K562 (cell line): Measurements from ENCODE around the gene FUCA2. TPM values are rescaled to one million over a fixed set of nuclear protein-coding genes. Genes with fewer than 3 reads are reported as not detected.

ENCODE experiments used
- ATAC-seq: fragments of 200-7000 bp; cut with Tn5 transposase; 3 replicates; pipeline ENCODE4 v1.9.1; 2020; ENCODE audit warnings: moderate library complexity
- BruUV-seq: library from RNA; stranded (reverse); fragments of 400-500 nt; replicated peaks from 2 replicates; lab custom pipeline; 2021; lab: Mats Ljungman, UMichigan
- CTCF ChIA-PET: fragments of 300-600 bp; formaldehyde crosslinking; extraction: SDS; loops from one replicate; lab custom pipeline; 2021; ENCODE audit warnings: low intra/inter-chr PET ratio; lab: Yijun Ruan, JAX
- POLR2A ChIA-PET: fragments of 300-600, 350-650 bp; sonication (Branson Sonifier 250); formaldehyde crosslinking; extraction: SDS; loops from one replicate; lab custom pipeline; 2021; ENCODE audit warnings: antibody characterized with exemption, inconsistent platforms; lab: Yijun Ruan, JAX
- DNase-seq, 4 experiments: peaks; one replicate each; pipeline versions ENCODE4 v3.0.0 to v3.0.0-alpha.2; 2011 to 2018; ENCODE audit warnings: low spot score in 3 of 4, mixed read lengths in 3 of 4; ENCODE audit errors: extremely low read depth in 1 of 4
- FAIRE-seq: peaks from 2 replicates; lab custom pipeline; 2011; peaks lifted over from hg19 to GRCh38; lab: Jason Lieb, UNC
- H2AFZ ChIP-seq: 2 replicates; pipeline ENCODE4 v1.6.0; 2011; ENCODE audit warnings: low read depth, low read length, control low read depth, inconsistent platforms
- H3K27ac ChIP-seq: fragments of 200-600 bp; 3 replicates; pipeline ENCODE4 v1.8.0; 2011; ENCODE audit warnings: low read depth, mild to moderate bottlenecking, control low read depth, inconsistent platforms, low read length, moderate library complexity, mixed read lengths; ENCODE audit errors: extremely low read depth
- H3K27me3 ChIP-seq, 2 experiments: fragments of 300-600 bp in 1 of 2; 2 replicates in 1 of 2; 3 replicates in 1 of 2; pipeline versions ENCODE4 v1.6.0 to v1.8.0; 2011; ENCODE audit warnings: inconsistent platforms in 2 of 2, low read length in 2 of 2, mild to moderate bottlenecking in 1 of 2, mixed read lengths in 1 of 2, moderate library complexity in 1 of 2; ENCODE audit not compliant: control insufficient read depth in 2 of 2, insufficient read depth in 2 of 2
- H3K36me3 ChIP-seq: fragments of 300-600 bp; 3 replicates; pipeline ENCODE4 v1.8.0; 2011; ENCODE audit warnings: mild to moderate bottlenecking, low read length, inconsistent platforms; ENCODE audit not compliant: control insufficient read depth, insufficient read depth
- H3K4me1 ChIP-seq, 2 experiments: fragments of 200-600 bp in 1 of 2; replicated peaks in 1 of 2; 2 replicates in 1 of 2; 3 replicates in 1 of 2; pipeline versions ENCODE4 v1.5.1 to v1.8.0; 2011; ENCODE audit warnings: inconsistent platforms in 2 of 2, low read length in 2 of 2, mild to moderate bottlenecking in 1 of 2, mixed read lengths in 1 of 2, moderate library complexity in 1 of 2; ENCODE audit not compliant: control insufficient read depth in 2 of 2, insufficient read depth in 2 of 2
- H3K4me2 ChIP-seq: 2 replicates; pipeline ENCODE4 v1.6.1; 2011; ENCODE audit warnings: low read length, control low read depth, inconsistent platforms, mixed read lengths; ENCODE audit not compliant: insufficient read depth
- H3K4me3 ChIP-seq: fragments of 200-600 bp; sonication (generic), shearing (Covaris generic); 2 replicates; pipeline ENCODE4 v1.5.1; 2016; ENCODE audit warnings: control low read depth, inconsistent platforms
- H3K79me2 ChIP-seq: fragments of 200-600 bp; 3 replicates; pipeline ENCODE4 v1.8.0; 2011; ENCODE audit warnings: low read length, inconsistent platforms; ENCODE audit not compliant: control insufficient read depth, insufficient read depth
- H3K9ac ChIP-seq, 2 experiments: 2 replicates each; pipeline versions ENCODE4 v1.6.0 to v1.6.1; 2011; ENCODE audit warnings: low read depth in 2 of 2, low read length in 2 of 2, control low read depth in 1 of 2, inconsistent platforms in 1 of 2, mild to moderate bottlenecking in 1 of 2, mixed read lengths in 1 of 2; ENCODE audit not compliant: insufficient read depth in 1 of 2
- H3K9me1 ChIP-seq: one replicate; pipeline ENCODE4 v1.6.0; 2011; ENCODE audit warnings: inconsistent platforms, mild to moderate bottlenecking, low read length, moderate library complexity; ENCODE audit not compliant: control insufficient read depth, insufficient read depth
- H3K9me3 ChIP-seq: replicated peaks from 2 replicates; pipeline ENCODE4 v1.5.1; 2011; ENCODE audit warnings: low read depth, low read length, inconsistent platforms; ENCODE audit not compliant: control insufficient read depth, insufficient read depth
- H4K20me1 ChIP-seq: replicated peaks from 2 replicates; pipeline ENCODE4 v1.6.1; 2011; ENCODE audit warnings: low read length, inconsistent platforms, mixed read lengths; ENCODE audit not compliant: control insufficient read depth, insufficient read depth
- ASH1L ChIP-seq: fragments of 450-650 bp; IDR thresholded peaks from 2 replicates; pipeline ENCODE4 v1.6.1; 2018; ENCODE audit warnings: borderline replicate concordance, mild to moderate bottlenecking, low read depth; ENCODE audit not compliant: partially characterized antibody
- ELF1 ChIP-seq: fragments of 200-800 bp; sonication (Bioruptor generic); IDR thresholded peaks from 2 replicates; pipeline ENCODE4 v1.6.1; 2016; ENCODE audit warnings: missing genetic modification characterization, missing compliant biosample characterization
- HDAC6 ChIP-seq: IDR thresholded peaks from 2 replicates; pipeline ENCODE4 v1.6.1; 2012; ENCODE audit warnings: low read depth, mild to moderate bottlenecking, control low read depth, inconsistent platforms, low read length, moderate library complexity
- HOXB6 ChIP-seq: fragments of 250-450 bp; sonication (Bioruptor Pico); IDR thresholded peaks from 2 replicates; pipeline ENCODE4 v1.5.1; 2022; ENCODE audit warnings: mild to moderate bottlenecking, borderline replicate concordance
- MEF2A ChIP-seq: IDR thresholded peaks from 2 replicates; pipeline ENCODE4 v1.6.1; 2011; ENCODE audit warnings: low read depth, mild to moderate bottlenecking, low read length, moderate library complexity; ENCODE audit not compliant: control insufficient read depth
- MEIS2 ChIP-seq: fragments of 450-650 bp; IDR thresholded peaks from 2 replicates; pipeline ENCODE4 v1.6.1; 2014; ENCODE audit warnings: mild to moderate bottlenecking; ENCODE audit not compliant: partially characterized antibody
- PATZ1 ChIP-seq: fragments of 250-450 bp; sonication (Bioruptor Pico); IDR thresholded peaks from 2 replicates; pipeline ENCODE4 v1.5.0; 2020; ENCODE audit warnings: mild to moderate bottlenecking, borderline replicate concordance
- SAP30 ChIP-seq: fragments of 200-600 bp; sonication (generic); IDR thresholded peaks from 2 replicates; pipeline ENCODE4 v1.6.1; 2012; ENCODE audit warnings: borderline replicate concordance, low read depth, mild to moderate bottlenecking, moderate library complexity, low read length, control low read depth, inconsistent platforms; ENCODE audit not compliant: insufficient read depth, poor library complexity, severe bottlenecking
- SRSF7 ChIP-seq: fragments of 200-400 bp; formaldehyde crosslinking; optimal IDR thresholded peaks from 2 replicates; pipeline ENCODE3; 2017; ENCODE audit warnings: mild to moderate bottlenecking, low read depth, low read length
- TARDBP ChIP-seq: fragments of 450-650 bp; IDR thresholded peaks from 2 replicates; pipeline ENCODE4 v1.6.1; 2016
- ZNF174 ChIP-seq: fragments of 250-450 bp; sonication (Bioruptor Pico); IDR thresholded peaks from 2 replicates; pipeline ENCODE4 v1.4.0; 2020; ENCODE audit warnings: mild to moderate bottlenecking
- ZNF644 ChIP-seq: fragments of 200-800 bp; sonication (Bioruptor generic); IDR thresholded peaks from 2 replicates; pipeline ENCODE4 v1.6.1; 2016; ENCODE audit warnings: low read depth, missing genetic modification characterization, missing compliant biosample characterization
- WGBS: fragments of 100-300 bp; shearing (Covaris generic); methylation state at CpG from one replicate; pipeline ENCODE4 v1.1.6; 2016; ENCODE audit warnings: low coverage, mixed read lengths; ENCODE audit not compliant: insufficient coverage; ENCODE audit errors: missing lambda C conversion rate; 5-methylcytosine and 5-hydroxymethylcytosine counted together
- in situ Hi-C: fragments of 300-500 bp; cut with MboI; formaldehyde crosslinking; loops from 4 replicates; pipeline ENCODE4 v1.15.0; 2018; ENCODE audit warnings: inconsistent platforms, mixed read lengths
- intact Hi-C: fragments of 100-400 bp; cut with micrococcal nuclease; formaldehyde crosslinking; loops from 2 replicates; pipeline ENCODE4 v1.14.2; 2022
- polyA plus RNA-seq, 8 experiments: library from polyadenylated mRNA; depleted of rRNA in 4 of 8; stranded (reverse) in 5 of 8; unstranded in 3 of 8; fragments of >200 nt; fragmentation: Nextera tagmentation in 2 of 8; fragmentation: Illumina TruSeq in 1 of 8; extraction: Ambion mirVana in 2 of 8; extraction: Trizol in 1 of 8; gene quantifications; 2 replicates each; pipeline versions ENCODE4 v1.2.1 to v1.2.3, GENCODE V29; 2011 to 2014; ENCODE audit warnings: inconsistent platforms in 1 of 8, missing spikeins in 1 of 8
- total RNA-seq, 7 experiments: library from RNA; depleted of rRNA in 6 of 7; stranded (reverse); fragments of >200 nt in 6 of 7; fragmentation: Illumina TruSeq in 2 of 7; extraction: Trizol in 2 of 7; gene quantifications; 2 replicates each; pipeline versions ENCODE4 v1.2.1 to v1.2.3, GENCODE V29; 2011 to 2021; ENCODE audit warnings: low replicate concordance in 1 of 7
- TF ChIP-seq, protein P1 (sequence below): fragments of 450-650 bp; IDR thresholded peaks from 2 replicates; pipeline ENCODE4 v1.6.1; 2016; ENCODE audit warnings: borderline replicate concordance
- TF ChIP-seq, protein P2 (sequence below), 2 experiments: IDR thresholded peaks in 1 of 2; conservative IDR thresholded peaks in 1 of 2; 2 replicates each; pipeline ENCODE4 v1.6.1; 2016; ENCODE audit warnings: low read depth in 2 of 2, mild to moderate bottlenecking in 1 of 2, missing compliant biosample characterization in 1 of 2, missing genetic modification characterization in 1 of 2, moderate library complexity in 1 of 2

FUCA2 gene
- total and polyA plus RNA-seq, 9 of the 15 experiments (the other 6 are each of a cell fraction or from before 2014, with no cell fraction given) = 20.6 to 112 (median 79.3) TPM

GRCh38 chr6:143553337-143553736, 41.8 kb upstream of the FUCA2 start:
- Histone ChIP-seq H3K9me1 (no peaks in the 10 kb centered on the region), H3K27ac (no peak overlapping the region), H4K20me1 (no peaks in the 10 kb centered on the region), H3K36me3 (no peaks in the 10 kb centered on the region), H3K9me3 (no peaks in the 10 kb centered on the region), H3K9ac (no peak overlapping the region), H3K4me1 (peaks cover 3 to 14% of the 10 kb centered on the region in 2 experiments; a peak in 3 of 5 replicates), H2AFZ (peak overlapping the region; percentile 67), H3K4me3 (no peak overlapping the region), H3K4me2 (no peak overlapping the region), H3K79me2 (no peaks in the 10 kb centered on the region), H3K27me3 (no peaks in the 10 kb centered on the region)
- TF ChIP-seq, protein P1, sequence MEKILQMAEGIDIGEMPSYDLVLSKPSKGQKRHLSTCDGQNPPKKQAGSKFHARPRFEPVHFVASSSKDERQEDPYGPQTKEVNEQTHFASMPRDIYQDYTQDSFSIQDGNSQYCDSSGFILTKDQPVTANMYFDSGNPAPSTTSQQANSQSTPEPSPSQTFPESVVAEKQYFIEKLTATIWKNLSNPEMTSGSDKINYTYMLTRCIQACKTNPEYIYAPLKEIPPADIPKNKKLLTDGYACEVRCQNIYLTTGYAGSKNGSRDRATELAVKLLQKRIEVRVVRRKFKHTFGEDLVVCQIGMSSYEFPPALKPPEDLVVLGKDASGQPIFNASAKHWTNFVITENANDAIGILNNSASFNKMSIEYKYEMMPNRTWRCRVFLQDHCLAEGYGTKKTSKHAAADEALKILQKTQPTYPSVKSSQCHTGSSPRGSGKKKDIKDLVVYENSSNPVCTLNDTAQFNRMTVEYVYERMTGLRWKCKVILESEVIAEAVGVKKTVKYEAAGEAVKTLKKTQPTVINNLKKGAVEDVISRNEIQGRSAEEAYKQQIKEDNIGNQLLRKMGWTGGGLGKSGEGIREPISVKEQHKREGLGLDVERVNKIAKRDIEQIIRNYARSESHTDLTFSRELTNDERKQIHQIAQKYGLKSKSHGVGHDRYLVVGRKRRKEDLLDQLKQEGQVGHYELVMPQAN = no peak
- TF ChIP-seq MEIS2 = peak; percentile 72
- TF ChIP-seq ASH1L = no peak
- TF ChIP-seq ELF1 (tag) = peak; percentile 37; the same call in 1 of the 2 replicates
- TF ChIP-seq HDAC6 = no peak
- no peak for TF ChIP-seq SRSF7
- no peak for TF ChIP-seq ZNF174 (CRISPR knock-in tag)
- no peak for TF ChIP-seq SAP30
- TF ChIP-seq HOXB6 (CRISPR knock-in tag) = no peak
- TF ChIP-seq ZNF644 (tag) = no peak
- TF ChIP-seq TARDBP = no peak
- TF ChIP-seq MEF2A = no peak
- TF ChIP-seq, protein P2, sequence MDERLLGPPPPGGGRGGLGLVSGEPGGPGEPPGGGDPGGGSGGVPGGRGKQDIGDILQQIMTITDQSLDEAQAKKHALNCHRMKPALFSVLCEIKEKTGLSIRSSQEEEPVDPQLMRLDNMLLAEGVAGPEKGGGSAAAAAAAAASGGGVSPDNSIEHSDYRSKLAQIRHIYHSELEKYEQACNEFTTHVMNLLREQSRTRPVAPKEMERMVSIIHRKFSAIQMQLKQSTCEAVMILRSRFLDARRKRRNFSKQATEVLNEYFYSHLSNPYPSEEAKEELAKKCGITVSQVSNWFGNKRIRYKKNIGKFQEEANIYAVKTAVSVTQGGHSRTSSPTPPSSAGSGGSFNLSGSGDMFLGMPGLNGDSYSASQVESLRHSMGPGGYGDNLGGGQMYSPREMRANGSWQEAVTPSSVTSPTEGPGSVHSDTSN (CRISPR knock-in tag; IDR thresholded peaks at IDR 0.05; ENCODE audit: low read depth) = no peak
- TF ChIP-seq, protein P2 (tag; conservative IDR thresholded peaks at IDR 0.05; ENCODE audit: low read depth) = peak; percentile 68
- TF ChIP-seq PATZ1 (CRISPR knock-in tag) = no peak
- intact Hi-C loops = no loop called here
- ChIA-PET CTCF (no interaction called here), POLR2A (interaction anchor here (1.7 kb wide), 1 partner anchor 10 kb away, joined by 6 read pairs; no protein-coding TSS in a partner anchor)
- WGBS = 45% methylated on average over 2 of the region's 2 CpGs
- ATAC-seq = peak; percentile 40
- no peak for DNase-seq
- BruUV-seq = no TSS peak
- in situ Hi-C loops = loop anchor here (25.0 kb wide), 1 partner anchor 1659 kb away; no protein-coding TSS in a partner anchor
- peak; percentile 6 for FAIRE-seq
